SIG-M5 treated with dmso at 0.1 percent for 504 hours (cell line): ENCODE results near the gene SMU1.
"Not testable (repeated sequence)": the region's sequence is repeated elsewhere in the genome, so short reads cannot be mapped to it uniquely, and the experiment has no call there.

Experiments
- DNase-seq: peaks from one replicate; lab custom pipeline; 2025; ENCODE audit not compliant: unreplicated experiment; lab: John Stamatoyannopoulos, UW

The SMU1 gene

GRCh38 chr9:33105959-33106358 is 29.5 kb upstream of the SMU1 start:
- DNase-seq: no peak

GRCh38 chr9:33105504-33105903 is 29.0 kb upstream of the SMU1 start:
- no peak for DNase-seq

- DNase-seq: no peak
Observed at GRCh38 chr9:33104401-33104800, 27.9 kb upstream of the SMU1 start.

- DNase-seq: no peak
Observed at GRCh38 chr9:33103501-33104281, 27.2 kb upstream of the SMU1 start.

GRCh38 chr9:33102551-33103210 is 26.2 kb upstream of the SMU1 start:
- no peak for DNase-seq

- DNase-seq: no peak
Observed at GRCh38 chr9:33101104-33101951, 24.9 kb upstream of the SMU1 start.

GRCh38 chr9:33099754-33100153 is 23.3 kb upstream of the SMU1 start:
- DNase-seq: no peak

- no peak for DNase-seq
Observed at GRCh38 chr9:33097192-33097591, 20.7 kb upstream of the SMU1 start.

- DNase-seq: no peak
Observed at GRCh38 chr9:33092634-33093033, 16.2 kb upstream of the SMU1 start.

GRCh38 chr9:33085672-33086071 is 9.2 kb upstream of the SMU1 start:
- not testable (repeated sequence) for DNase-seq

- no peak for DNase-seq
Observed at GRCh38 chr9:33082538-33083326, 6.3 kb upstream of the SMU1 start.

- DNase-seq: no peak
Observed at GRCh38 chr9:33082128-33082527, 5.7 kb upstream of the SMU1 start.

GRCh38 chr9:33081128-33081851 is 4.8 kb upstream of the SMU1 start:
- peak; percentile 90 for DNase-seq

GRCh38 chr9:33080534-33080933 is 4.1 kb upstream of the SMU1 start:
- DNase-seq: no peak

- DNase-seq: no peak
Observed at GRCh38 chr9:33068991-33069390, 7.5 kb downstream of the SMU1 start.

GRCh38 chr9:33065157-33066076 is 11.1 kb downstream of the SMU1 start:
- DNase-seq: peak; percentile 72

- DNase-seq: peak; percentile 50
Observed at GRCh38 chr9:33051144-33051543, 25.3 kb downstream of the SMU1 start.

GRCh38 chr9:33049680-33050361 is 26.7 kb downstream of the SMU1 start:
- DNase-seq: no peak

- no peak for DNase-seq
Observed at GRCh38 chr9:33048054-33048465, 28.4 kb downstream of the SMU1 start.
